ENCODE measurements around the gene KIAA1549.
A peak's percentile ranks its signal among the peaks of the same experiment; 100 is the strongest.
"Not testable (repeated sequence)": the region's sequence is repeated elsewhere in the genome, so short reads cannot be mapped to it uniquely, and the experiment has no call there.

The KIAA1549 gene

GRCh38 chr7:138982204-138982623 lies 1.0 kb upstream of the KIAA1549 start:
- in situ Hi-C loops (cut with HindIII; ENCODE audit: low sequenced_read_pairs) = no loop called here
- H3K4me3 ChIP-seq (ENCODE audit: low read depth, low read length) = peak overlapping the region; percentile 75
- no peak for TF ChIP-seq CTCF (IDR thresholded peaks at IDR 0.05; ENCODE audit: low read depth, low read length, missing control alignments)
- DNase-seq (ENCODE audit: low read depth) = no peak

- peak overlapping the region; percentile 75 for H3K4me3 ChIP-seq (ENCODE audit: low read depth, low read length)
- TF ChIP-seq CTCF (IDR thresholded peaks at IDR 0.05; ENCODE audit: low read depth, low read length, missing control alignments) = no peak
- DNase-seq (ENCODE audit: low read depth) = no peak
- in situ Hi-C loops (cut with HindIII; ENCODE audit: low sequenced_read_pairs) = no loop called here
These were observed 462 bp downstream of the KIAA1549 start for GRCh38 chr7:138980563-138981291.

- peak overlapping the region; percentile 75 for H3K4me3 ChIP-seq (ENCODE audit: low read depth, low read length)
- no peak for TF ChIP-seq CTCF (IDR thresholded peaks at IDR 0.05; ENCODE audit: low read depth, low read length, missing control alignments)
- in situ Hi-C loops (cut with HindIII; ENCODE audit: low sequenced_read_pairs) = no loop called here
- DNase-seq (ENCODE audit: low read depth) = no peak
These were observed 1.1 kb downstream of the KIAA1549 start for GRCh38 chr7:138979988-138980562.

- in situ Hi-C loops (cut with HindIII; ENCODE audit: low sequenced_read_pairs) = no loop called here
- DNase-seq (ENCODE audit: low read depth) = no peak
- peak; percentile 22 for TF ChIP-seq CTCF (IDR thresholded peaks at IDR 0.05; ENCODE audit: low read depth, low read length, missing control alignments)
- H3K4me3 ChIP-seq (ENCODE audit: low read depth, low read length) = no peak overlapping the region
These were observed 1.8 kb downstream of the KIAA1549 start for GRCh38 chr7:138979226-138979979.

- no peak for DNase-seq (ENCODE audit: low read depth)
- in situ Hi-C loops (cut with HindIII; ENCODE audit: low sequenced_read_pairs) = no loop called here
- TF ChIP-seq CTCF (IDR thresholded peaks at IDR 0.05; ENCODE audit: low read depth, low read length, missing control alignments) = no peak
- H3K4me3 ChIP-seq (ENCODE audit: low read depth, low read length) = no peak overlapping the region
These were observed 2.5 kb downstream of the KIAA1549 start for GRCh38 chr7:138978541-138979184.

- H3K4me3 ChIP-seq (ENCODE audit: low read depth, low read length); DNase-seq (ENCODE audit: low read depth); in situ Hi-C loops (cut with HindIII; ENCODE audit: low sequenced_read_pairs): not testable (repeated sequence)
These were observed 5.0 kb downstream of the KIAA1549 start for GRCh38 chr7:138976161-138976560.
